Testis (tissue), 3 donors: ENCODE data around the gene ADSS2. TPM values are rescaled to one million over a fixed set of nuclear protein-coding genes. Genes with fewer than 3 reads are reported as not detected.

ENCODE experiments used
- DNase-seq: peaks from one replicate; pipeline ENCODE4 v3.0.0-alpha.2; 2019
- H3K27ac ChIP-seq, 2 donors: fragments of 200-600 bp; sonication (generic); one replicate each; pipeline ENCODE4 v1.5.1; 2019
- H3K27me3 ChIP-seq: fragments of 200-600 bp; sonication (generic); one replicate; pipeline ENCODE4 v1.5.1; 2019
- H3K36me3 ChIP-seq: fragments of 200-600 bp; sonication (generic); one replicate; pipeline ENCODE4 v1.5.1; 2017; ENCODE audit warnings: low read depth; ENCODE audit errors: missing control alignments
- H3K4me1 ChIP-seq: fragments of 200-600 bp; sonication (generic); one replicate; pipeline ENCODE4 v1.5.1; 2019
- H3K4me3 ChIP-seq, 2 donors: fragments of 200-600 bp; sonication (generic); one replicate each; pipeline ENCODE4 v1.5.1; 2017 to 2019
- H3K9me3 ChIP-seq: fragments of 200-600 bp; sonication (generic); one replicate; pipeline ENCODE4 v1.5.1; 2017
- POLR2A ChIP-seq: fragments of 450-650 bp; IDR thresholded peaks from one replicate; pipeline ENCODE4 v1.6.1; 2017; ENCODE audit warnings: antibody characterized with exemption, mild to moderate bottlenecking, moderate library complexity
- WGBS, 2 donors: methylation state at CpG; one replicate each; pipeline ENCODE4 v1.1.5; 2018; 5-methylcytosine and 5-hydroxymethylcytosine counted together
- intact Hi-C: fragments of 100-400 bp; cut with DNase I; formaldehyde crosslinking; loops from one replicate; pipeline ENCODE4 v1.15.1; 2023; ENCODE audit warnings: low total_unique reads
- polyA plus RNA-seq: library from polyadenylated mRNA; stranded (reverse); fragments of 350-450 nt; fragmentation: Illumina TruSeq; extraction: RNeasy Lipid Tissue Mini Kit (QIAGEN cat#74804); gene quantifications from one replicate; pipeline ENCODE4 v1.2.3, GENCODE V29; 2014; ENCODE audit warnings: low read depth, low replicate concordance; ENCODE audit not compliant: insufficient read depth
- total RNA-seq, 2 donors: library from RNA; depleted of rRNA; stranded (reverse); fragments of >200 nt; gene quantifications; one replicate each; pipeline ENCODE4 v1.2.3, GENCODE V29; 2016
- TF ChIP-seq, protein P1 (sequence below), 3 experiments: fragments of 450-650 bp in 2 of 3; fragments of 200-600 bp in 1 of 3; sonication (generic) in 1 of 3; IDR thresholded peaks; one replicate each; pipeline ENCODE4 v1.5.1; 2016 to 2019; ENCODE audit warnings: antibody characterized with exemption in 3 of 3, mild to moderate bottlenecking in 2 of 3, moderate library complexity in 1 of 3

The ADSS2 gene
- total and polyA plus RNA-seq, 3 donors from 2014 or later = 61.0 to 96.2 (median 76.3) TPM

GRCh38 chr1:244458781-244459180 is 7.1 kb upstream of the ADSS2 start:
- TF ChIP-seq, protein P1, sequence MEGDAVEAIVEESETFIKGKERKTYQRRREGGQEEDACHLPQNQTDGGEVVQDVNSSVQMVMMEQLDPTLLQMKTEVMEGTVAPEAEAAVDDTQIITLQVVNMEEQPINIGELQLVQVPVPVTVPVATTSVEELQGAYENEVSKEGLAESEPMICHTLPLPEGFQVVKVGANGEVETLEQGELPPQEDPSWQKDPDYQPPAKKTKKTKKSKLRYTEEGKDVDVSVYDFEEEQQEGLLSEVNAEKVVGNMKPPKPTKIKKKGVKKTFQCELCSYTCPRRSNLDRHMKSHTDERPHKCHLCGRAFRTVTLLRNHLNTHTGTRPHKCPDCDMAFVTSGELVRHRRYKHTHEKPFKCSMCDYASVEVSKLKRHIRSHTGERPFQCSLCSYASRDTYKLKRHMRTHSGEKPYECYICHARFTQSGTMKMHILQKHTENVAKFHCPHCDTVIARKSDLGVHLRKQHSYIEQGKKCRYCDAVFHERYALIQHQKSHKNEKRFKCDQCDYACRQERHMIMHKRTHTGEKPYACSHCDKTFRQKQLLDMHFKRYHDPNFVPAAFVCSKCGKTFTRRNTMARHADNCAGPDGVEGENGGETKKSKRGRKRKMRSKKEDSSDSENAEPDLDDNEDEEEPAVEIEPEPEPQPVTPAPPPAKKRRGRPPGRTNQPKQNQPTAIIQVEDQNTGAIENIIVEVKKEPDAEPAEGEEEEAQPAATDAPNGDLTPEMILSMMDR (IDR thresholded peaks at IDR 0.05) = no peak
- TF ChIP-seq POLR2A = no peak
- intact Hi-C loops = no loop called here
- H3K27ac ChIP-seq = no peak overlapping the region
- no peak overlapping the region for H3K4me3 ChIP-seq
- 89 to 98% methylated on average over 4 of the region's 4 CpGs for WGBS, 2 donors
- no peaks in the 10 kb centered on the region for H3K36me3 ChIP-seq
- no peak for DNase-seq
- H3K27me3 ChIP-seq = no peaks in the 10 kb centered on the region
- H3K4me1 ChIP-seq = peaks cover 4% of the 10 kb centered on the region
- H3K9me3 ChIP-seq = no peaks in the 10 kb centered on the region

GRCh38 chr1:244456586-244456985 is 4.9 kb upstream of the ADSS2 start:
- TF ChIP-seq, protein P1 (IDR thresholded peaks at IDR 0.05) = no peak
- no peak for TF ChIP-seq POLR2A
- Histone ChIP-seq H3K4me1 (peaks cover 4% of the 10 kb centered on the region), H3K27ac (no peak overlapping the region), H3K27me3 (no peaks in the 10 kb centered on the region), H3K9me3 (no peaks in the 10 kb centered on the region), H3K4me3 (no peak overlapping the region), H3K36me3 (no peaks in the 10 kb centered on the region)
- no peak for DNase-seq
- WGBS, 2 donors = 89 to 93% methylated on average over 1 of the region's 1 CpG
- intact Hi-C loops = no loop called here

DNA sequence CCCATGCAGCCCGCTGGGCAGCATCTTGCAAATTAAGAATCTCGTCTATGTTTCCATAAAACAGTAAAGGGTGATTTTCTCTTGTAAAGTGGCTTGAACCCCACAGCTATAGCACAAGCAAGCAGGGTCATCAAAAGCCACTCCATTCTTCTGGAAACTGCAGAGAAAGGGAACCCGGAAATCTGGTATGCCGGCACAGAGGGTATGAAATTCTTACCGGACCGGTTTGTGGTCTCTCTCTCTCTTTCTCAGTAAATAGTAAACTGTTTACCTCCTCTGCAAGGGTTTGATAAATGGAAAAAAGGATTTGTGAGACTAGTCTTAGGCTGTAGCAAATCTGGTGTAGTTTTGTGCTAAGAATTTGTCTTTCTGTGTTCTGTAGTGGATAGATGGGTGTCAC is 2.7 kb upstream of the ADSS2 start:
- Histone ChIP-seq H3K9me3 (no peaks in the 10 kb centered on the region), H3K27ac (no peak overlapping the region), H3K36me3 (no peaks in the 10 kb centered on the region), H3K4me3 (no peak overlapping the region), H3K27me3 (no peaks in the 10 kb centered on the region), H3K4me1 (peaks cover 10% of the 10 kb centered on the region)
- 68 to 78% methylated on average over 6 of the region's 6 CpGs for WGBS, 2 donors
- no peak for DNase-seq
- TF ChIP-seq, protein P1 (IDR thresholded peaks at IDR 0.05) = no peak
- no peak for TF ChIP-seq POLR2A
- intact Hi-C loops = no loop called here

- intact Hi-C loops = no loop called here
- H3K4me3 ChIP-seq = peak overlapping the region; percentile 90 to 92
- no peaks in the 10 kb centered on the region for H3K27me3 ChIP-seq
- TF ChIP-seq, protein P1 (IDR thresholded peaks at IDR 0.05) = peak; percentile 30 to 43 (median 31)
- peak; percentile 33 for TF ChIP-seq POLR2A
- no peaks in the 10 kb centered on the region for H3K9me3 ChIP-seq
- H3K36me3 ChIP-seq = no peaks in the 10 kb centered on the region
- DNase-seq = peak; percentile 100
- H3K27ac ChIP-seq = peak overlapping the region; percentile 94
- peaks cover 13% of the 10 kb centered on the region for H3K4me1 ChIP-seq
- WGBS, 2 donors = 6 to 23% methylated on average over 9 to 43 of the region's 47 CpGs
These were observed 464 bp upstream of the ADSS2 start for GRCh38 chr1:244451951-244452795.
